H1 (cell line): ENCODE results near the gene GAST.

ENCODE experiments used
- ASH2L ChIP-seq: fragments of 200-600, 300-600 bp; sonication (generic); IDR thresholded peaks from one replicate; pipeline ENCODE4 v1.7.1; 2017; ENCODE audit warnings: low read length
- CHD1 ChIP-seq: IDR thresholded peaks from 2 replicates; pipeline ENCODE4 v1.6.1; 2012; ENCODE audit warnings: low read depth, low read length, improper control_type of control experiment
- CHD2 ChIP-seq: IDR thresholded peaks from 2 replicates; pipeline ENCODE4 v1.6.1; 2012; ENCODE audit warnings: low read length, improper control_type of control experiment
- EZH2 ChIP-seq: fragments of 200-600 bp; sonication (generic); IDR thresholded peaks from 2 replicates; pipeline ENCODE4 v1.7.1; 2012; ENCODE audit warnings: low read depth, mild to moderate bottlenecking, moderate library complexity, low read length, inconsistent platforms; ENCODE audit not compliant: severe bottlenecking
- HDAC2 ChIP-seq, 2 experiments: fragments of 300-600 bp in 1 of 2; sonication (generic) in 1 of 2; IDR thresholded peaks; 2 replicates each; pipeline ENCODE4 v1.6.1; 2011 to 2012; ENCODE audit warnings: low read depth in 2 of 2, low read length in 2 of 2, mild to moderate bottlenecking in 2 of 2, moderate library complexity in 2 of 2, borderline replicate concordance in 1 of 2, inconsistent platforms in 1 of 2
- HDAC6 ChIP-seq: IDR thresholded peaks from one replicate; pipeline ENCODE4 v1.7.1; 2012; ENCODE audit warnings: low read depth, mild to moderate bottlenecking, inconsistent platforms, low read length, moderate library complexity
- MAFK ChIP-seq: IDR thresholded peaks from 2 replicates; pipeline ENCODE4 v1.6.1; 2012; ENCODE audit warnings: low read depth, mild to moderate bottlenecking, improper control_type of control experiment, low read length
- POLR2A ChIP-seq, 2 experiments: IDR thresholded peaks; 1 replicate in 1 of 2; 2 replicates in 1 of 2; pipeline ENCODE4 v1.6.1; 2011; ENCODE audit warnings: low read depth in 2 of 2, low read length in 2 of 2, mild to moderate bottlenecking in 2 of 2; ENCODE audit errors: control extremely low read depth in 1 of 2
- RFX5 ChIP-seq: IDR thresholded peaks from 2 replicates; pipeline ENCODE4 v1.6.1; 2011; ENCODE audit warnings: low read depth, low read length, improper control_type of control experiment, borderline replicate concordance
- SIX5 ChIP-seq: IDR thresholded peaks from 2 replicates; pipeline ENCODE4 v1.6.1; 2011; ENCODE audit warnings: mild to moderate bottlenecking, low read depth, low read length
- TAF1 ChIP-seq: IDR thresholded peaks from 2 replicates; pipeline ENCODE4 v1.6.1; 2011; ENCODE audit warnings: mild to moderate bottlenecking, low read depth, low read length
- TBP ChIP-seq: IDR thresholded peaks from 2 replicates; pipeline ENCODE4 v1.6.1; 2011; ENCODE audit warnings: low read depth, low read length, improper control_type of control experiment
- TF ChIP-seq, protein P1 (sequence below), 3 experiments: IDR thresholded peaks; 1 replicate in 2 of 3; 2 replicates in 1 of 3; pipeline versions ENCODE4 v1.5.1 to v1.6.1; 2011; ENCODE audit warnings: low read length in 3 of 3, mild to moderate bottlenecking in 3 of 3, inconsistent platforms in 2 of 3, low read depth in 1 of 3, moderate library complexity in 1 of 3; ENCODE audit not compliant: insufficient read depth in 1 of 3; ENCODE audit errors: control extremely low read depth in 1 of 3
- TF ChIP-seq, protein P2 (sequence below): IDR thresholded peaks from 2 replicates; pipeline ENCODE4 v1.6.1; 2012; ENCODE audit warnings: inconsistent platforms

DNA sequence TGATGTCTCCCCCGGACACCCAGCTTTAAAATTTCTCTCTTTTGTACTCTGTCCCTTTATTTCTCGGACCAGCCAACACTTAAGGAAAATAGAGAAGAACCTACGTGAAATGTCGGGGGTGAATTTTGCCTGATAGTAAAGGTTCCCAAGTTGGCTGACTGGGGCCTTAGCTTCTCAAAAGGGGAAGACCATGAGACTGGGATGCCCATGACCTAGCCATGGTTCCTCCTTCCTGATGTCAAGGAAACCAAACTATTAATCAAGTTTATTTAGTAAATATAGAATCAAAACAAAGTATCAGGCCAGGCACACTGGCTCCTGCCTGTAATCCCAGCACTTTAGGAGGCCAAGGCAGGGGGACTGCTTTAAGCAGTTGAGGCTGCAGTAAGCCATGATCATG is 25.9 kb upstream of the GAST start:
- TF ChIP-seq MAFK (no peak), TBP (no peak), CHD2 (no peak), POLR2A (IDR thresholded peaks at IDR 0.05; ENCODE audit: control extremely low read depth in 1 of 2, low read depth in 2 of 2, low read length in 2 of 2) (no peak), TAF1 (no peak), HDAC6 (no peak), SIX5 (no peak), EZH2 (no peak), CHD1 (no peak), HDAC2 (IDR thresholded peaks at IDR 0.05; ENCODE audit: borderline replicate concordance in 1 of 2, low read depth in 2 of 2, low read length in 2 of 2) (no peak), RFX5 (no peak), ASH2L (no peak)
- TF ChIP-seq, protein P1, sequence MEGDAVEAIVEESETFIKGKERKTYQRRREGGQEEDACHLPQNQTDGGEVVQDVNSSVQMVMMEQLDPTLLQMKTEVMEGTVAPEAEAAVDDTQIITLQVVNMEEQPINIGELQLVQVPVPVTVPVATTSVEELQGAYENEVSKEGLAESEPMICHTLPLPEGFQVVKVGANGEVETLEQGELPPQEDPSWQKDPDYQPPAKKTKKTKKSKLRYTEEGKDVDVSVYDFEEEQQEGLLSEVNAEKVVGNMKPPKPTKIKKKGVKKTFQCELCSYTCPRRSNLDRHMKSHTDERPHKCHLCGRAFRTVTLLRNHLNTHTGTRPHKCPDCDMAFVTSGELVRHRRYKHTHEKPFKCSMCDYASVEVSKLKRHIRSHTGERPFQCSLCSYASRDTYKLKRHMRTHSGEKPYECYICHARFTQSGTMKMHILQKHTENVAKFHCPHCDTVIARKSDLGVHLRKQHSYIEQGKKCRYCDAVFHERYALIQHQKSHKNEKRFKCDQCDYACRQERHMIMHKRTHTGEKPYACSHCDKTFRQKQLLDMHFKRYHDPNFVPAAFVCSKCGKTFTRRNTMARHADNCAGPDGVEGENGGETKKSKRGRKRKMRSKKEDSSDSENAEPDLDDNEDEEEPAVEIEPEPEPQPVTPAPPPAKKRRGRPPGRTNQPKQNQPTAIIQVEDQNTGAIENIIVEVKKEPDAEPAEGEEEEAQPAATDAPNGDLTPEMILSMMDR (IDR thresholded peaks at IDR 0.05; ENCODE audit: control extremely low read depth in 1 of 3, insufficient read depth in 1 of 3, low read depth in 1 of 3, low read length in 3 of 3) = no peak
- TF ChIP-seq, protein P2, sequence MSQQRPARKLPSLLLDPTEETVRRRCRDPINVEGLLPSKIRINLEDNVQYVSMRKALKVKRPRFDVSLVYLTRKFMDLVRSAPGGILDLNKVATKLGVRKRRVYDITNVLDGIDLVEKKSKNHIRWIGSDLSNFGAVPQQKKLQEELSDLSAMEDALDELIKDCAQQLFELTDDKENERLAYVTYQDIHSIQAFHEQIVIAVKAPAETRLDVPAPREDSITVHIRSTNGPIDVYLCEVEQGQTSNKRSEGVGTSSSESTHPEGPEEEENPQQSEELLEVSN = no peak
